GM18951 (cell line): ENCODE results near the gene DCUN1D3.

Source experiments
- POLR2A ChIP-seq: IDR thresholded peaks from 4 replicates; pipeline ENCODE4 v1.6.1; 2011; ENCODE audit warnings: mild to moderate bottlenecking; ENCODE audit not compliant: insufficient read length, insufficient read depth; ENCODE audit errors: extremely low read depth
- in situ Hi-C: fragments of 300-500 bp; cut with MboI; formaldehyde crosslinking; loops from one replicate; pipeline ENCODE4 v1.12.0; 2022; ENCODE audit warnings: low sequenced_read_pairs, mixed read lengths, inconsistent platforms; ENCODE audit not compliant: unreplicated experiment

DCUN1D3 gene

GRCh38 chr16:20887207-20887606, 13.0 kb downstream of the DCUN1D3 start:
- no peak for TF ChIP-seq POLR2A
- in situ Hi-C loops = no loop called here

GRCh38 chr16:20886320-20886719, 13.8 kb downstream of the DCUN1D3 start:
- in situ Hi-C loops = no loop called here
- TF ChIP-seq POLR2A = no peak

GRCh38 chr16:20884240-20884556, 16.0 kb downstream of the DCUN1D3 start:
- no peak for TF ChIP-seq POLR2A
- in situ Hi-C loops = no loop called here

GRCh38 chr16:20883554-20884239, 16.5 kb downstream of the DCUN1D3 start:
- TF ChIP-seq POLR2A = no peak
- in situ Hi-C loops = no loop called here

- in situ Hi-C loops = no loop called here
- no peak for TF ChIP-seq POLR2A
These were observed 18.7 kb downstream of the DCUN1D3 start for GRCh38 chr16:20881503-20881878.

- in situ Hi-C loops = no loop called here
These were observed 19.2 kb downstream of the DCUN1D3 start for GRCh38 chr16:20880867-20881502.

GRCh38 chr16:20879175-20880040, 20.8 kb downstream of the DCUN1D3 start:
- no peak for TF ChIP-seq POLR2A
- in situ Hi-C loops = no loop called here

More at GRCh38 chr16:20880867-20881502, 19.2 kb downstream of the DCUN1D3 start:
- TF ChIP-seq POLR2A = no peak

GRCh38 chr16:20878682-20879147, 21.4 kb downstream of the DCUN1D3 start:
- in situ Hi-C loops = no loop called here
- TF ChIP-seq POLR2A = no peak

GRCh38 chr16:20875355-20875650, 24.9 kb downstream of the DCUN1D3 start:
- in situ Hi-C loops = no loop called here
- no peak for TF ChIP-seq POLR2A

GRCh38 chr16:20874088-20874581, 26.0 kb downstream of the DCUN1D3 start:
- no peak for TF ChIP-seq POLR2A
- in situ Hi-C loops = no loop called here

GRCh38 chr16:20873331-20873730, 26.8 kb downstream of the DCUN1D3 start:
- in situ Hi-C loops = no loop called here
- TF ChIP-seq POLR2A = no peak

GRCh38 chr16:20871941-20872815, 28.0 kb downstream of the DCUN1D3 start:
- TF ChIP-seq POLR2A = no peak
- in situ Hi-C loops = no loop called here

- TF ChIP-seq POLR2A = no peak
- in situ Hi-C loops = no loop called here
These were observed 28.9 kb downstream of the DCUN1D3 start for GRCh38 chr16:20871258-20871657.
